GM12878 (cell line): ENCODE measurements around the gene CIP2A.

ENCODE experiments used
- ATF7 ChIP-seq: fragments of 450-650 bp; IDR thresholded peaks from 2 replicates; pipeline ENCODE4 v1.6.1; 2016; ENCODE audit warnings: low read depth, mild to moderate bottlenecking
- CTCF ChIP-seq, 3 experiments: IDR thresholded peaks in 2 of 3; conservative IDR thresholded peaks in 1 of 3; 2 replicates each; pipeline ENCODE4 v1.5.1; 2011; ENCODE audit warnings: low read depth in 3 of 3, low read length in 3 of 3, mild to moderate bottlenecking in 3 of 3, control low read depth in 2 of 3, moderate library complexity in 2 of 3, inconsistent platforms in 1 of 3, mixed read lengths in 1 of 3; ENCODE audit not compliant: control insufficient read depth in 2 of 3, insufficient read depth in 1 of 3; ENCODE audit errors: extremely low read depth in 1 of 3
- HDAC2 ChIP-seq: fragments of 200-600 bp; sonication (generic); IDR thresholded peaks from 2 replicates; pipeline ENCODE4 v1.6.1; 2017
- USF2 ChIP-seq: IDR thresholded peaks from 2 replicates; pipeline ENCODE4 v1.6.1; 2011; ENCODE audit warnings: low read depth, low read length, improper control_type of control experiment, borderline replicate concordance

- TF ChIP-seq USF2 (no peak), HDAC2 (no peak), CTCF (IDR thresholded peaks at IDR 0.05 in 2 of 3, conservative IDR thresholded peaks at IDR 0.05 in 1 of 3; ENCODE audit: control insufficient read depth in 2 of 3, extremely low read depth in 1 of 3, insufficient read depth in 1 of 3, low read depth in 3 of 3, low read length in 3 of 3) (no peak), ATF7 (no peak)
Observed at GRCh38 chr3:108511055-108511454, 78.2 kb downstream of the CIP2A start.
